HEK293 (cell line): Measurements from ENCODE around the gene RFTN1.

Experiments used
- CTCF ChIA-PET: fragments of 350-600 bp; formaldehyde crosslinking; extraction: SDS; loops from one replicate; lab custom pipeline; 2021; ENCODE audit warnings: antibody characterized with exemption; lab: Yijun Ruan, JAX
- POLR2A ChIA-PET: fragments of 300-600 bp; formaldehyde crosslinking; extraction: SDS; loops from one replicate; lab custom pipeline; 2020; ENCODE audit warnings: antibody characterized with exemption, inconsistent platforms; lab: Yijun Ruan, JAX
- H3K27ac ChIP-seq: fragments of 200-500 bp; sonication (Bioruptor generic); 2 replicates; pipeline ENCODE4 v1.5.1; 2014; ENCODE audit warnings: low read depth, low read length, control low read depth, inconsistent platforms; ENCODE audit errors: extremely low read depth
- H3K36me3 ChIP-seq, 2 experiments: fragments of 200-500 bp in 1 of 2; sonication (Bioruptor generic) in 1 of 2; 1 replicate in 1 of 2; 2 replicates in 1 of 2; pipeline ENCODE4 v1.5.1; 2014 to 2017; ENCODE audit warnings: inconsistent platforms in 2 of 2, low read length in 2 of 2; ENCODE audit not compliant: control insufficient read depth in 2 of 2, insufficient read depth in 1 of 2
- H3K4me1 ChIP-seq: fragments of 200-500 bp; sonication (Bioruptor generic); 2 replicates; pipeline ENCODE4 v1.5.1; 2014; ENCODE audit warnings: mild to moderate bottlenecking, low read length, inconsistent platforms; ENCODE audit not compliant: control insufficient read depth, insufficient read depth
- H3K4me3 ChIP-seq: 2 replicates; pipeline ENCODE4 v1.5.1; 2011; ENCODE audit warnings: low read depth, mild to moderate bottlenecking, control low read depth, low read length, moderate library complexity
- H3K9me3 ChIP-seq: fragments of 200-500 bp; sonication (Bioruptor generic); 2 replicates; pipeline ENCODE4 v1.5.1; 2014; ENCODE audit warnings: low read depth, low read length, inconsistent platforms; ENCODE audit not compliant: control insufficient read depth, insufficient read depth
- FEZF1 ChIP-seq: fragments of 450-650 bp; formaldehyde crosslinking; IDR thresholded peaks from 2 replicates; pipeline ENCODE4 v1.5.1; 2016; ENCODE audit warnings: missing biosample characterization, missing genetic modification characterization
- GLI2 ChIP-seq: fragments of 450-650 bp; formaldehyde crosslinking; IDR thresholded peaks from 2 replicates; pipeline ENCODE4; 2017; ENCODE audit warnings: missing biosample characterization, missing genetic modification characterization, low read depth, borderline replicate concordance
- HIC1 ChIP-seq: fragments of 450-650 bp; formaldehyde crosslinking; IDR thresholded peaks from 2 replicates; pipeline ENCODE4 v1.5.1; 2016; ENCODE audit warnings: missing biosample characterization, missing genetic modification characterization
- HOXA7 ChIP-seq: sonication (generic); formaldehyde crosslinking; IDR thresholded peaks from 2 replicates; pipeline ENCODE4 v1.8.1; 2022; ENCODE audit warnings: missing genetic modification reagents, borderline replicate concordance
- IKZF3 ChIP-seq: fragments of 450-650 bp; IDR thresholded peaks from 2 replicates; pipeline ENCODE4 v1.5.0; 2018; ENCODE audit warnings: missing biosample characterization, mild to moderate bottlenecking, missing genetic modification characterization, moderate library complexity
- ZBTB17 ChIP-seq: fragments of 450-650 bp; formaldehyde crosslinking; IDR thresholded peaks from 2 replicates; pipeline ENCODE4 v1.5.1; 2016; ENCODE audit warnings: missing biosample characterization, missing genetic modification characterization
- ZBTB44 ChIP-seq: fragments of 450-650 bp; IDR thresholded peaks from 2 replicates; pipeline ENCODE4 v1.5.1; 2018; ENCODE audit warnings: missing biosample characterization, mild to moderate bottlenecking, missing genetic modification characterization
- ZNF18 ChIP-seq: fragments of 450-650 bp; formaldehyde crosslinking; IDR thresholded peaks from 2 replicates; pipeline ENCODE4 v1.5.1; 2016; ENCODE audit warnings: missing biosample characterization, missing genetic modification characterization
- ZNF2 ChIP-seq: fragments of 450-650 bp; formaldehyde crosslinking; IDR thresholded peaks from 2 replicates; pipeline ENCODE4 v1.5.1; 2016; ENCODE audit warnings: missing biosample characterization, missing genetic modification characterization
- ZNF214 ChIP-seq: fragments of 450-650 bp; formaldehyde crosslinking; IDR thresholded peaks from 2 replicates; pipeline ENCODE4 v1.5.1; 2017; ENCODE audit warnings: missing biosample characterization, mild to moderate bottlenecking, missing genetic modification characterization, borderline replicate concordance
- ZNF248 ChIP-seq: fragments of 450-650 bp; formaldehyde crosslinking; IDR thresholded peaks from 2 replicates; pipeline ENCODE4 v1.5.1; 2017; ENCODE audit warnings: missing biosample characterization, missing genetic modification characterization
- ZNF48 ChIP-seq: fragments of 450-650 bp; formaldehyde crosslinking; IDR thresholded peaks from 2 replicates; pipeline ENCODE4 v1.5.1; 2016; ENCODE audit warnings: missing biosample characterization, missing genetic modification characterization
- ZNF529 ChIP-seq: fragments of 450-650 bp; formaldehyde crosslinking; IDR thresholded peaks from 2 replicates; pipeline ENCODE4 v1.5.1; 2017; ENCODE audit warnings: missing genetic modification characterization, missing biosample characterization; ENCODE audit not compliant: insufficient replicate concordance
- ZNF549 ChIP-seq: fragments of 450-650 bp; IDR thresholded peaks from 2 replicates; pipeline ENCODE4 v1.5.1; 2018; ENCODE audit warnings: missing biosample characterization, missing genetic modification characterization, mild to moderate bottlenecking, inconsistent platforms, moderate library complexity
- ZNF629 ChIP-seq: fragments of 450-650 bp; formaldehyde crosslinking; IDR thresholded peaks from 2 replicates; pipeline ENCODE4 v1.5.1; 2017; ENCODE audit warnings: missing biosample characterization, missing genetic modification characterization
- ZNF701 ChIP-seq: fragments of 450-650 bp; formaldehyde crosslinking; IDR thresholded peaks from 2 replicates; pipeline ENCODE4 v1.5.1; 2016; ENCODE audit warnings: missing biosample characterization, missing genetic modification characterization
- ZNF843 ChIP-seq: fragments of 450-650 bp; formaldehyde crosslinking; IDR thresholded peaks from 2 replicates; pipeline ENCODE4 v1.5.1; 2016; ENCODE audit warnings: missing biosample characterization, missing genetic modification characterization
- TF ChIP-seq, protein P1 (sequence below): fragments of 450-650 bp; formaldehyde crosslinking; optimal IDR thresholded peaks from 2 replicates; pipeline ENCODE3; 2016; ENCODE audit warnings: missing biosample characterization, mild to moderate bottlenecking, missing genetic modification characterization
- TF ChIP-seq, protein P2 (sequence below): fragments of 450-650 bp; formaldehyde crosslinking; IDR thresholded peaks from 2 replicates; pipeline ENCODE4 v1.5.1; 2016; ENCODE audit warnings: missing biosample characterization, missing genetic modification characterization

The RFTN1 gene

GRCh38 chr3:16297997-16298885 is 215.3 kb downstream of the RFTN1 start (continued):
- TF ChIP-seq ZBTB17 (tag by site-specific recombination), result no peak
- no peak for TF ChIP-seq ZNF248 (tag by site-specific recombination)
- TF ChIP-seq ZNF701, result no peak
- TF ChIP-seq ZBTB44 (tag by site-specific recombination), result no peak

- Histone ChIP-seq H3K36me3 (peaks cover 8 to 38% of the 10 kb centered on the region in 2 experiments), H3K4me3 (no peak overlapping the region), H3K4me1 (no peaks in the 10 kb centered on the region), H3K9me3 (no peaks in the 10 kb centered on the region), H3K27ac (no peak overlapping the region)
- POLR2A ChIA-PET, result no interaction called here
- CTCF ChIA-PET, result interaction anchor here (1.1 kb wide), 1 partner anchor 256 kb away, joined by 3 read pairs; no protein-coding TSS in a partner anchor
- TF ChIP-seq HOXA7 (CRISPR knock-in tag) (no peak), ZNF843 (no peak), FEZF1 (tag by site-specific recombination) (no peak), ZNF629 (tag by site-specific recombination) (no peak), ZNF2 (tag by site-specific recombination) (no peak), HIC1 (tag by site-specific recombination) (no peak), ZNF529 (tag by site-specific recombination) (no peak), GLI2 (tag by site-specific recombination) (no peak), ZNF48 (tag by site-specific recombination) (no peak), ZNF549 (tag by site-specific recombination) (no peak), IKZF3 (no peak), ZNF18 (no peak), ZNF214 (no peak)
- TF ChIP-seq, protein P1, sequence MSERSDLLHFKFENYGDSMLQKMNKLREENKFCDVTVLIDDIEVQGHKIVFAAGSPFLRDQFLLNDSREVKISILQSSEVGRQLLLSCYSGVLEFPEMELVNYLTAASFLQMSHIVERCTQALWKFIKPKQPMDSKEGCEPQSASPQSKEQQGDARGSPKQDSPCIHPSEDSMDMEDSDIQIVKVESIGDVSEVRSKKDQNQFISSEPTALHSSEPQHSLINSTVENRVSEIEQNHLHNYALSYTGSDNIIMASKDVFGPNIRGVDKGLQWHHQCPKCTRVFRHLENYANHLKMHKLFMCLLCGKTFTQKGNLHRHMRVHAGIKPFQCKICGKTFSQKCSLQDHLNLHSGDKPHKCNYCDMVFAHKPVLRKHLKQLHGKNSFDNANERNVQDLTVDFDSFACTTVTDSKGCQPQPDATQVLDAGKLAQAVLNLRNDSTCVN (tag by site-specific recombination), result no peak
- TF ChIP-seq, protein P2, sequence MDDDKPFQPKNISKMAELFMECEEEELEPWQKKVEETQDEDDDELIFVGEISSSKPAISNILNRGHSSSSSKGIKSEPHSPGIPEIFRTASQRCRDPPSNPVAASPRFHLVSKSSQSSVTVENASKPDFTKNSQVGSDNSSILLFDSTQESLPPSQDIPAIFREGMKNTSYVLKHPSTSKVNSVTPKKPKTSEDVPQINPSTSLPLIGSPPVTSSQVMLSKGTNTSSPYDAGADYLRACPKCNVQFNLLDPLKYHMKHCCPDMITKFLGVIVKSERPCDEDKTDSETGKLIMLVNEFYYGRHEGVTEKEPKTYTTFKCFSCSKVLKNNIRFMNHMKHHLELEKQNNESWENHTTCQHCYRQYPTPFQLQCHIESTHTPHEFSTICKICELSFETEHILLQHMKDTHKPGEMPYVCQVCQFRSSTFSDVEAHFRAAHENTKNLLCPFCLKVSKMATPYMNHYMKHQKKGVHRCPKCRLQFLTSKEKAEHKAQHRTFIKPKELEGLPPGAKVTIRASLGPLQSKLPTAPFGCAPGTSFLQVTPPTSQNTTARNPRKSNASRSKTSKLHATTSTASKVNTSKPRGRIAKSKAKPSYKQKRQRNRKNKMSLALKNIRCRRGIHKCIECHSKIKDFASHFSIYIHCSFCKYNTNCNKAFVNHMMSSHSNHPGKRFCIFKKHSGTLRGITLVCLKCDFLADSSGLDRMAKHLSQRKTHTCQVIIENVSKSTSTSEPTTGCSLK (tag by site-specific recombination), result no peak
These were observed 218.1 kb downstream of the RFTN1 start for GRCh38 chr3:16295298-16295890.
